Calu3 (cell line): Measurements from ENCODE around the gene TGFB1. TPM values are rescaled to one million over a fixed set of nuclear protein-coding genes. Genes with fewer than 3 reads are reported as not detected.

Experiments
- BruUV-seq: library from RNA; stranded (reverse); fragments of 400-500 nt; replicated peaks from 2 replicates; lab custom pipeline; 2021; lab: Mats Ljungman, UMichigan
- CTCF ChIA-PET: fragments of 300-600 bp; sonication (Branson Sonifier 250); formaldehyde crosslinking; loops from one replicate; lab custom pipeline; 2022; ENCODE audit warnings: antibody characterized with exemption; lab: Charles Lee
- DNase-seq: peaks from one replicate; pipeline ENCODE4 v3.0.0; 2022
- H3K27ac Mint-ChIP-seq: one replicate; pipeline ENCODE4 v1.8.0; 2022; ENCODE audit warnings: mixed read lengths; ENCODE audit not compliant: unreplicated experiment
- H3K27me3 Mint-ChIP-seq: one replicate; pipeline ENCODE4 v1.8.0; 2022; ENCODE audit warnings: mixed read lengths; ENCODE audit not compliant: unreplicated experiment
- H3K36me3 Mint-ChIP-seq: one replicate; pipeline ENCODE4 v1.8.0; 2022; ENCODE audit warnings: mild to moderate bottlenecking, moderate library complexity, mixed read lengths; ENCODE audit not compliant: insufficient read depth, unreplicated experiment
- H3K4me1 Mint-ChIP-seq: one replicate; pipeline ENCODE4 v1.8.0; 2022; ENCODE audit warnings: mild to moderate bottlenecking, low read depth, mixed read lengths; ENCODE audit not compliant: unreplicated experiment
- H3K4me3 Mint-ChIP-seq: one replicate; pipeline ENCODE4 v1.8.0; 2022; ENCODE audit warnings: mild to moderate bottlenecking, low read depth, moderate library complexity, mixed read lengths; ENCODE audit not compliant: unreplicated experiment
- H3K9me3 Mint-ChIP-seq: one replicate; pipeline ENCODE4 v1.8.0; 2022; ENCODE audit warnings: low read depth, mixed read lengths; ENCODE audit not compliant: unreplicated experiment
- intact Hi-C: fragments of 100-400 bp; cut with micrococcal nuclease; formaldehyde crosslinking; loops from one replicate; pipeline ENCODE4 v1.10.0; 2022; ENCODE audit not compliant: unreplicated experiment
- total RNA-seq: library from RNA; stranded (reverse); gene quantifications from 2 replicates; pipeline ENCODE4 v1.2.3, GENCODE V29; 2022
- TF ChIP-seq, protein P1 (sequence below): fragments of 200-600 bp; IDR thresholded peaks from one replicate; pipeline ENCODE4 v1.8.0; 2022; ENCODE audit warnings: antibody characterized with exemption; ENCODE audit not compliant: unreplicated experiment

Gene TGFB1
- total RNA-seq, 1 experiment from 2014 or later, result 39.2 TPM

GRCh38 chr19:41321204-41321599 lies 32.5 kb downstream of the TGFB1 start:
- no TSS peak for BruUV-seq
- Mint-ChIP-seq H3K4me3 (no peak overlapping the region), H3K4me1 (peaks cover 38% of the 10 kb centered on the region), H3K27me3 (no peaks in the 10 kb centered on the region), H3K9me3 (no peaks in the 10 kb centered on the region), H3K27ac (no peak overlapping the region), H3K36me3 (peaks cover 74% of the 10 kb centered on the region)
- DNase-seq, result no peak
- TF ChIP-seq, protein P1, sequence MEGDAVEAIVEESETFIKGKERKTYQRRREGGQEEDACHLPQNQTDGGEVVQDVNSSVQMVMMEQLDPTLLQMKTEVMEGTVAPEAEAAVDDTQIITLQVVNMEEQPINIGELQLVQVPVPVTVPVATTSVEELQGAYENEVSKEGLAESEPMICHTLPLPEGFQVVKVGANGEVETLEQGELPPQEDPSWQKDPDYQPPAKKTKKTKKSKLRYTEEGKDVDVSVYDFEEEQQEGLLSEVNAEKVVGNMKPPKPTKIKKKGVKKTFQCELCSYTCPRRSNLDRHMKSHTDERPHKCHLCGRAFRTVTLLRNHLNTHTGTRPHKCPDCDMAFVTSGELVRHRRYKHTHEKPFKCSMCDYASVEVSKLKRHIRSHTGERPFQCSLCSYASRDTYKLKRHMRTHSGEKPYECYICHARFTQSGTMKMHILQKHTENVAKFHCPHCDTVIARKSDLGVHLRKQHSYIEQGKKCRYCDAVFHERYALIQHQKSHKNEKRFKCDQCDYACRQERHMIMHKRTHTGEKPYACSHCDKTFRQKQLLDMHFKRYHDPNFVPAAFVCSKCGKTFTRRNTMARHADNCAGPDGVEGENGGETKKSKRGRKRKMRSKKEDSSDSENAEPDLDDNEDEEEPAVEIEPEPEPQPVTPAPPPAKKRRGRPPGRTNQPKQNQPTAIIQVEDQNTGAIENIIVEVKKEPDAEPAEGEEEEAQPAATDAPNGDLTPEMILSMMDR, result no peak
- CTCF ChIA-PET, result interaction anchor here (1.2 to 1.5 kb wide), 3 partner anchors 31 to 118 kb away, joined by 3 to 11 read pairs (median 9); partner anchors contain the start of gene DMAC2
- intact Hi-C loops, result no loop called here

- TF ChIP-seq, protein P1, result no peak
- intact Hi-C loops, result no loop called here
- peaks cover 72% of the 10 kb centered on the region for H3K36me3 Mint-ChIP-seq
- no peak for DNase-seq
- no peak overlapping the region for H3K27ac Mint-ChIP-seq
- no peak overlapping the region for H3K4me3 Mint-ChIP-seq
- H3K27me3 Mint-ChIP-seq, result no peaks in the 10 kb centered on the region
- CTCF ChIA-PET, result no interaction called here
- no TSS peak for BruUV-seq
- peaks cover 32% of the 10 kb centered on the region for H3K4me1 Mint-ChIP-seq
- H3K9me3 Mint-ChIP-seq, result no peaks in the 10 kb centered on the region
These were observed 33.2 kb downstream of the TGFB1 start for GRCh38 chr19:41320568-41320967.

DNA sequence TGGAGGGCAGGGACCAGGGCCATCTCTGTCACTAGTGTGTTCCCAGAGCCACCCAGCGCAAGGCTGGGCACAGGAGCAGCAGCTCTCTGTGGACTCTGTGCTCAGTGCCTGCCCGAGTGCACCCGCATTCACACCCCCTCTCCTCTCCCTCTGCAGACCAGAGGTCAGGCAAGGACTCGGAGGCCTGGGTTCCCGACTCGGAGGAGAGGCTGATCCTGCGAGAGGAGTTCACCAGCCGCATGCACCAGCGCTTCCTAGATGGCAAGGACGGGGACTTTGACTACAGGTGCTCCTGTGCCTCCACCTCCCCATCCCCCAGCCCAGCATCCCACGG lies 33.6 kb downstream of the TGFB1 start:
- BruUV-seq, result no TSS peak
- intact Hi-C loops, result no loop called here
- DNase-seq, result no peak
- TF ChIP-seq, protein P1, result no peak
- no peak overlapping the region for H3K27ac Mint-ChIP-seq
- no peaks in the 10 kb centered on the region for H3K27me3 Mint-ChIP-seq
- peaks cover 28% of the 10 kb centered on the region for H3K4me1 Mint-ChIP-seq
- H3K36me3 Mint-ChIP-seq, result peaks cover 68% of the 10 kb centered on the region
- no peaks in the 10 kb centered on the region for H3K9me3 Mint-ChIP-seq
- no peak overlapping the region for H3K4me3 Mint-ChIP-seq
- CTCF ChIA-PET, result no interaction called here

GRCh38 chr19:41319500-41320184 lies 34.1 kb downstream of the TGFB1 start:
- no peak overlapping the region for H3K27ac Mint-ChIP-seq

More at GRCh38 chr19:41319500-41320184, 34.1 kb downstream of the TGFB1 start:
- H3K4me1 Mint-ChIP-seq, result peaks cover 23% of the 10 kb centered on the region
- intact Hi-C loops, result no loop called here
- no peak for DNase-seq
- TF ChIP-seq, protein P1, result no peak
- H3K36me3 Mint-ChIP-seq, result peaks cover 65% of the 10 kb centered on the region
- no peaks in the 10 kb centered on the region for H3K27me3 Mint-ChIP-seq
- H3K9me3 Mint-ChIP-seq, result no peaks in the 10 kb centered on the region
- CTCF ChIA-PET, result interaction anchor here (0.8 kb wide), 1 partner anchor 34 kb away, joined by 3 read pairs; the partner anchor contains the start of gene TGFB1
- no peak overlapping the region for H3K4me3 Mint-ChIP-seq
- no TSS peak for BruUV-seq
